Hepatocyte (in vitro differentiated cells): ENCODE measurements around the gene CLCN4. TPM values are rescaled to one million over a fixed set of nuclear protein-coding genes. Genes with fewer than 3 reads are reported as not detected.

Experiments
- DNase-seq: peaks from one replicate; pipeline ENCODE4 v3.0.0-alpha.2; 2016; ENCODE audit warnings: low spot score
- H2AFZ ChIP-seq: fragments of 200-600 bp; sonication (generic); 2 replicates; pipeline ENCODE4 v1.6.0; 2016; ENCODE audit warnings: antibody characterized with exemption, mild to moderate bottlenecking
- H3K27ac ChIP-seq: fragments of 200-600 bp; sonication (generic); 2 replicates; pipeline ENCODE4 v1.5.1; 2016; ENCODE audit warnings: mild to moderate bottlenecking
- H3K27me3 ChIP-seq: fragments of 200-600 bp; sonication (generic); 2 replicates; pipeline ENCODE4 v1.6.1; 2016
- H3K36me3 ChIP-seq: fragments of 200-600 bp; sonication (generic); replicated peaks from 2 replicates; pipeline ENCODE4 v1.5.1; 2016; ENCODE audit warnings: low read depth; ENCODE audit not compliant: insufficient read depth
- H3K4me1 ChIP-seq: fragments of 200-600 bp; sonication (generic); 2 replicates; pipeline ENCODE4 v1.5.1; 2016; ENCODE audit warnings: mild to moderate bottlenecking, moderate library complexity; ENCODE audit not compliant: insufficient read depth
- H3K4me2 ChIP-seq: fragments of 200-600 bp; sonication (generic); 2 replicates; pipeline ENCODE4 v1.6.0; 2016
- H3K4me3 ChIP-seq: fragments of 200-600 bp; sonication (generic); 2 replicates; pipeline ENCODE4 v1.5.1; 2016; ENCODE audit warnings: mild to moderate bottlenecking
- H3K79me2 ChIP-seq: fragments of 200-600 bp; sonication (generic); 2 replicates; pipeline ENCODE4 v1.6.0; 2017; ENCODE audit warnings: mild to moderate bottlenecking
- H3K9me2 ChIP-seq: fragments of 200-600 bp; sonication (generic); replicated peaks from 2 replicates; pipeline ENCODE4 v1.6.0; 2017; ENCODE audit warnings: mild to moderate bottlenecking; ENCODE audit not compliant: insufficient read depth
- H3K9me3 ChIP-seq: fragments of 200-600 bp; sonication (generic); 2 replicates; pipeline ENCODE4 v1.5.1; 2016; ENCODE audit warnings: low read depth, mild to moderate bottlenecking
- H4K20me1 ChIP-seq: fragments of 200-600 bp; sonication (generic); 2 replicates; pipeline ENCODE4 v1.6.0; 2016; ENCODE audit warnings: mild to moderate bottlenecking; ENCODE audit not compliant: insufficient read depth, poor library complexity, severe bottlenecking
- EZH2 ChIP-seq: fragments of 200-600 bp; sonication (generic); IDR thresholded peaks from 2 replicates; pipeline ENCODE4 v1.6.1; 2016; ENCODE audit warnings: antibody characterized with exemption, mild to moderate bottlenecking, borderline replicate concordance
- EZH2phosphoT487 ChIP-seq: fragments of 200-600 bp; sonication (generic); IDR thresholded peaks from one replicate; pipeline ENCODE4 v1.6.1; 2018; ENCODE audit warnings: antibody characterized with exemption, mild to moderate bottlenecking, low read depth, moderate library complexity; ENCODE audit not compliant: unreplicated experiment, severe bottlenecking
- WGBS: methylation state at CpG from one replicate; pipeline ENCODE4 v1.1.6; 2016; ENCODE audit warnings: low lambda C conversion rate; ENCODE audit errors: missing lambda C conversion rate; 5-methylcytosine and 5-hydroxymethylcytosine counted together
- polyA plus RNA-seq: library from polyadenylated mRNA; unstranded; fragments of >200 nt; fragmentation: Nextera tagmentation; extraction: Ambion mirVana; gene quantifications from 2 replicates; pipeline ENCODE4 v1.2.1, GENCODE V29; 2016
- total RNA-seq: library from RNA; depleted of rRNA; stranded (reverse); fragments of >200 nt; gene quantifications from 2 replicates; pipeline ENCODE4 v1.2.3, GENCODE V29; 2014
- TF ChIP-seq, protein P1 (sequence below): fragments of 200-600 bp; sonication (generic); IDR thresholded peaks from 2 replicates; pipeline ENCODE4 v1.5.1; 2016; ENCODE audit warnings: antibody characterized with exemption, mild to moderate bottlenecking; ENCODE audit not compliant: poor library complexity

The CLCN4 gene
- total and polyA plus RNA-seq, 2 experiments from 2014 or later, result 2.2 to 3.8 TPM

DNA sequence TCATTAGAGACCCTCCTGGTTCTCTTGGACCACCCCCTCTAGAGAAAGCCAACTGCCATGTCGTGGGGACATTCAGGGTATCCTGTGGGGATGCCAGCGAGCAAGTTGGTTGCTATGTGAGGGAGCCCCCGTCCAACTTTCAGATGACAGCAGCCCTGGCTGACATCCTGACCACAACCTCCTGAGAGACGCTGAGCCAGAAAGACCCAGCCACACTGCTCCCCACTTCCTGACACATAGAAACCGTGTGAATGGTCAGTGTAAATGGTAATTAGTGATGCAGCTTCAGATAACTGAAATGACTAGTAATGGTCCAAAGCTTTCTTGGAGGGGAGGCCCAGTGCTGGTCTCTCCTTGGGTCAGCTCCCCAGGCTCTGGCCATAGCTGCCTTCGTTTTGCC, 10.8 kb downstream of the CLCN4 start:
- WGBS, result 67% methylated on average over 6 of the region's 6 CpGs
- no peaks in the 10 kb centered on the region for H3K9me2 ChIP-seq
- no peaks in the 10 kb centered on the region for H3K27me3 ChIP-seq
- no peak overlapping the region for H3K27ac ChIP-seq
- H3K4me3 ChIP-seq, result no peak overlapping the region
- no peaks in the 10 kb centered on the region for H3K9me3 ChIP-seq
- DNase-seq, result no peak
- H3K4me1 ChIP-seq, result no peaks in the 10 kb centered on the region
- no peaks in the 10 kb centered on the region for H3K79me2 ChIP-seq
- no peak overlapping the region for H3K4me2 ChIP-seq
- TF ChIP-seq EZH2 (no peak), EZH2phosphoT487 (no peak)
- TF ChIP-seq, protein P1, sequence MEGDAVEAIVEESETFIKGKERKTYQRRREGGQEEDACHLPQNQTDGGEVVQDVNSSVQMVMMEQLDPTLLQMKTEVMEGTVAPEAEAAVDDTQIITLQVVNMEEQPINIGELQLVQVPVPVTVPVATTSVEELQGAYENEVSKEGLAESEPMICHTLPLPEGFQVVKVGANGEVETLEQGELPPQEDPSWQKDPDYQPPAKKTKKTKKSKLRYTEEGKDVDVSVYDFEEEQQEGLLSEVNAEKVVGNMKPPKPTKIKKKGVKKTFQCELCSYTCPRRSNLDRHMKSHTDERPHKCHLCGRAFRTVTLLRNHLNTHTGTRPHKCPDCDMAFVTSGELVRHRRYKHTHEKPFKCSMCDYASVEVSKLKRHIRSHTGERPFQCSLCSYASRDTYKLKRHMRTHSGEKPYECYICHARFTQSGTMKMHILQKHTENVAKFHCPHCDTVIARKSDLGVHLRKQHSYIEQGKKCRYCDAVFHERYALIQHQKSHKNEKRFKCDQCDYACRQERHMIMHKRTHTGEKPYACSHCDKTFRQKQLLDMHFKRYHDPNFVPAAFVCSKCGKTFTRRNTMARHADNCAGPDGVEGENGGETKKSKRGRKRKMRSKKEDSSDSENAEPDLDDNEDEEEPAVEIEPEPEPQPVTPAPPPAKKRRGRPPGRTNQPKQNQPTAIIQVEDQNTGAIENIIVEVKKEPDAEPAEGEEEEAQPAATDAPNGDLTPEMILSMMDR, result no peak
- no peaks in the 10 kb centered on the region for H4K20me1 ChIP-seq
- no peak overlapping the region for H2AFZ ChIP-seq
- H3K36me3 ChIP-seq, result no peaks in the 10 kb centered on the region

DNA sequence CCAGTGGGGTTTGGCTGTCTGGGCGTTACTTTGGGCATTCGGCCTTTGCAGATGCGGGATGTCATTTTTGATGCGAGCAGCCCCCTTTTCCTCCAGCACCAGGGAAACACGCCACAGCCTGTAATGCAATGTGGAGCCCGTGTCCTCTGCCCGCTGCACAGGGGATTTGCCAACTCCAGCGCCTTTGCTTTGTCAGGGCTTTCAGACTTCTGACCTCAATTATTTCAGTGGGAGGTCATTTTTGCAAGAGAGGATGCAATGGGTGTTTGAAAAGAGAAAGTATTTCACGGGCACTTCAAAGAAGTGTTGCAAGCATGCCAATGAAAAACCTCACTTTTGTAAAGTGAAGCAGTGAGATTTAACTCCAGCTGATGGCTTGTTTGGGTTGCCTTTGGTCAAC, 11.5 kb downstream of the CLCN4 start:
- Histone ChIP-seq H3K4me3 (no peak overlapping the region), H3K36me3 (no peaks in the 10 kb centered on the region), H3K9me2 (no peaks in the 10 kb centered on the region), H3K27ac (no peak overlapping the region), H3K9me3 (no peaks in the 10 kb centered on the region), H2AFZ (no peak overlapping the region), H4K20me1 (no peaks in the 10 kb centered on the region), H3K79me2 (no peaks in the 10 kb centered on the region), H3K4me1 (no peaks in the 10 kb centered on the region), H3K4me2 (no peak overlapping the region), H3K27me3 (no peaks in the 10 kb centered on the region)
- TF ChIP-seq, protein P1, result no peak
- TF ChIP-seq EZH2, result no peak
- TF ChIP-seq EZH2phosphoT487, result no peak
- 82% methylated on average over 9 of the region's 9 CpGs for whole genome bisulfite sequencing
- no peak for DNase-seq

DNA sequence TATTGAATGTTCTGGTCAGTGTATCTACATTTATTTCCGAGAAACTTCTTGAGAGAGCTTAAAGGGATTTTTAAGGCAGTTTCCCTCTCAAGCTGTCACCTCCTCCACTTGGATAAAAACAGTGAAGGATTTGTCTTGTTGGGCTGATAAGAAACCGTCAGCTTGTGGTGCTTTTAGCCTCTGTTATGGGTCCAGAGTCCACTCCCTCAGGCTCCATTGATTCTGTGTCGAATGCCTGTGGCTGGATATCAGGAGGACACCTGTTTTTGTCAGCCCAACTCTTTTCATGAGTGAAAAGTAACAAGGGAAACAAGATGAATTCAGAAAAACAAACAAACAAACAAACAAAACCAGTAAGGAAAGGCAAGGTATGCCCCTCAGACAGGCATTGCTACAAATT, 12.4 kb downstream of the CLCN4 start:
- H3K79me2 ChIP-seq, result no peaks in the 10 kb centered on the region
- H3K36me3 ChIP-seq, result no peaks in the 10 kb centered on the region
- H3K4me1 ChIP-seq, result no peaks in the 10 kb centered on the region
- TF ChIP-seq EZH2 (no peak), EZH2phosphoT487 (no peak)
- TF ChIP-seq, protein P1, result no peak
- no peak overlapping the region for H3K4me3 ChIP-seq
- no peak overlapping the region for H3K27ac ChIP-seq
- no peaks in the 10 kb centered on the region for H3K9me2 ChIP-seq
- no peak overlapping the region for H3K4me2 ChIP-seq
- 42% methylated on average over 3 of the region's 3 CpGs for WGBS
- H3K9me3 ChIP-seq, result no peaks in the 10 kb centered on the region
- no peak overlapping the region for H2AFZ ChIP-seq
- no peak for DNase-seq
- no peaks in the 10 kb centered on the region for H3K27me3 ChIP-seq
- H4K20me1 ChIP-seq, result no peaks in the 10 kb centered on the region

DNA sequence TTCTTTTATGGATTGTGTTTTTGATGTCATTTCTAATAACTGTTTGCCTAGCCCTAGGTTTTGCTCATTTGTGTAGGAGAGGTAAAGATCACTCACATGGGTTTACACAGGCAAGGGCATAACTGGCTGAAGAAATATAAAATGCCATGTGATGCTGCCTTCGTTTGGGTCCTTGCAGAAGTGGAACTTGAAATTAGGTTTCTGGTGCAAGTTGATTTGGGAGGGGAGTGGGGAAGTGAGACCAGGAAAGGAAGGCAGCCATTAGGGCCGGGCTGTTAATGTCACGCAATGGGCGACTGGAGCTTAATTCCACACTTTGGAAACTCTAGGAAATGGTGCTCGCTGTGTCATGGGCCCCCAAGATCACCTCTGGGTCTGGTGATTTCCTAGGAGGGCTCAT, 14.5 kb downstream of the CLCN4 start:
- TF ChIP-seq, protein P1, result no peak
- TF ChIP-seq EZH2phosphoT487 (no peak), EZH2 (no peak)
- H3K4me3 ChIP-seq, result no peak overlapping the region
- no peaks in the 10 kb centered on the region for H3K79me2 ChIP-seq
- no peaks in the 10 kb centered on the region for H3K27me3 ChIP-seq
- no peaks in the 10 kb centered on the region for H3K36me3 ChIP-seq
- H3K4me1 ChIP-seq, result peaks cover 10% of the 10 kb centered on the region
- no peaks in the 10 kb centered on the region for H3K9me3 ChIP-seq
- H2AFZ ChIP-seq, result no peak overlapping the region
- no peak for DNase-seq
- 66% methylated on average over 5 of the region's 5 CpGs for WGBS
- H4K20me1 ChIP-seq, result no peaks in the 10 kb centered on the region
- H3K27ac ChIP-seq, result no peak overlapping the region
- no peak overlapping the region for H3K4me2 ChIP-seq
- H3K9me2 ChIP-seq, result no peaks in the 10 kb centered on the region
